ENCODE data around the gene ADGRG6.

DNA sequence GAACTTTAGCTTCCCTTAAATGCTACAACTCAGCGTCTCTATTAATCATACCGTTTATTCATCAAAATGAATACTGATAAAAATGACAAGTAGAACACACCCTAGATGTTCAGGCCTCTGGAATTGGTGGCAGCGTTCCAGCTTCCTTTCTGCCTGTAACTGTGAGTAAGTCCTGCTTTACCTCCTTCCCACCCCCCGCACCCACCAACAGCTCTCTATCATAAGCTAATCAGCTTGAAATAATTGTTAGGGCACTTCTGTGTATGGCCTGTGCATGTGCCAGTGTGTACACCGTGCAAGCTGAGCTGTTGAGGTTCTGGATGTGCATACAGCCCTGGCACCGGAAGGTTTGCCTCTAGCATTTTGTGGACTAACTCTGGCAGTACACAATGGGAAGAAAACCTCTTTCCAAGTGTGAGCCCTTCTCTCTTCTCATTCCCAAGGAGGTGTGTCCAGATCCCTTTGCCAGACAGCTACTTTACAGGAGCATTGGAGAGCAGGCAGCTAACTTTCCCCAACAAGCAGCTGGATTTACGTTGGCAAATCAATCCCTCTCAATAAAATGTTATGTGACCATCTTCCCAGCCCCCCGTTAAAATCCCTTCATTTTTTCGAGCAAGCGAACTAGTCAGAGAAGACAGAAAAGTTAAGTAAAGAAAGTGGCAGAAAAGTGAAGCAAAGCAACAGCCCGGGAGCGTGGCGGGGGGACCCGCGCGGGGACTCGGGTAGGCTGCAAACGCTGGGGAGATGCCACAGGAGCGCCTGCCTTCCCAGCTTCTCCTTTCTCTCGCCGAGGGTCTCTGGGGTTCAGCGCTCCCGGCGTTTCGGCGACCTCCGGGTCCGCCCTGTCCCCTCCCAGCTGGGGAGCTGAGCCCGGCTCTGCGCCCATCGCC lies 803 bp upstream of the ADGRG6 start:
- peak; percentile 49 for TF ChIP-seq POLR2AphosphoS5 (IDR thresholded peaks at IDR 0.05; ENCODE audit: insufficient read depth, low read depth, low read length)
- TF ChIP-seq POLR2A (IDR thresholded peaks at IDR 0.05; ENCODE audit: low read depth, low read length): peak; percentile 72
- TF ChIP-seq, protein P1, sequence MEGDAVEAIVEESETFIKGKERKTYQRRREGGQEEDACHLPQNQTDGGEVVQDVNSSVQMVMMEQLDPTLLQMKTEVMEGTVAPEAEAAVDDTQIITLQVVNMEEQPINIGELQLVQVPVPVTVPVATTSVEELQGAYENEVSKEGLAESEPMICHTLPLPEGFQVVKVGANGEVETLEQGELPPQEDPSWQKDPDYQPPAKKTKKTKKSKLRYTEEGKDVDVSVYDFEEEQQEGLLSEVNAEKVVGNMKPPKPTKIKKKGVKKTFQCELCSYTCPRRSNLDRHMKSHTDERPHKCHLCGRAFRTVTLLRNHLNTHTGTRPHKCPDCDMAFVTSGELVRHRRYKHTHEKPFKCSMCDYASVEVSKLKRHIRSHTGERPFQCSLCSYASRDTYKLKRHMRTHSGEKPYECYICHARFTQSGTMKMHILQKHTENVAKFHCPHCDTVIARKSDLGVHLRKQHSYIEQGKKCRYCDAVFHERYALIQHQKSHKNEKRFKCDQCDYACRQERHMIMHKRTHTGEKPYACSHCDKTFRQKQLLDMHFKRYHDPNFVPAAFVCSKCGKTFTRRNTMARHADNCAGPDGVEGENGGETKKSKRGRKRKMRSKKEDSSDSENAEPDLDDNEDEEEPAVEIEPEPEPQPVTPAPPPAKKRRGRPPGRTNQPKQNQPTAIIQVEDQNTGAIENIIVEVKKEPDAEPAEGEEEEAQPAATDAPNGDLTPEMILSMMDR (IDR thresholded peaks at IDR 0.05; ENCODE audit: extremely low read depth in 1 of 2, insufficient read depth in 1 of 2, low read depth in 1 of 2, low read length in 2 of 2): no peak
- no peak for TF ChIP-seq MYC (IDR thresholded peaks at IDR 0.05; ENCODE audit: low read depth, low read length)
- no peak for TF ChIP-seq EZH2 (IDR thresholded peaks at IDR 0.05; ENCODE audit: borderline replicate concordance, low read depth, low read length, severe bottlenecking)

Data from endothelial cell of umbilical vein (primary cell).